Spleen (tissue), 11 donors: ENCODE data around the gene PRSS27. TPM values are rescaled to one million over a fixed set of nuclear protein-coding genes. Genes with fewer than 3 reads are reported as not detected.

Source experiments
- DNase-seq: peaks from one replicate; pipeline ENCODE4 v3.0.0-alpha.2; 2020
- H3K27ac ChIP-seq, 8 donors: fragments of 200-600 bp; sonication (generic) in 7 of 8; 1 replicate in 4 of 8; 2 replicates in 4 of 8; pipeline versions ENCODE4 v1.5.0 to v1.8.0; 2016 to 2021; ENCODE audit warnings: inconsistent platforms in 4 of 8, mild to moderate bottlenecking in 4 of 8, moderate library complexity in 1 of 8
- H3K27me3 ChIP-seq, 7 donors: fragments of 200-600 bp; sonication (generic) in 6 of 7; replicated peaks in 1 of 7; 1 replicate in 4 of 7; 2 replicates in 3 of 7; pipeline versions ENCODE4 v1.5.0 to v1.8.0; 2016 to 2021; ENCODE audit warnings: inconsistent platforms in 3 of 7, mild to moderate bottlenecking in 1 of 7
- H3K36me3 ChIP-seq, 6 donors: fragments of 200-600 bp; sonication (generic) in 5 of 6; 1 replicate in 4 of 6; 2 replicates in 2 of 6; pipeline versions ENCODE4 v1.5.0 to v1.8.0; 2016 to 2021; ENCODE audit warnings: inconsistent platforms in 2 of 6
- H3K4me1 ChIP-seq, 6 donors: fragments of 200-600 bp; sonication (generic) in 5 of 6; 1 replicate in 3 of 6; 2 replicates in 3 of 6; pipeline versions ENCODE4 v1.5.0 to v1.8.0; 2016 to 2021; ENCODE audit warnings: inconsistent platforms in 3 of 6
- H3K4me3 ChIP-seq, 8 donors: fragments of 200-600 bp; sonication (generic) in 7 of 8; 1 replicate in 4 of 8; 2 replicates in 4 of 8; pipeline versions ENCODE4 v1.5.0 to v1.8.0; 2016 to 2021; ENCODE audit warnings: inconsistent platforms in 4 of 8, mild to moderate bottlenecking in 4 of 8, moderate library complexity in 2 of 8
- H3K9me3 ChIP-seq, 8 donors: fragments of 200-600 bp; sonication (generic) in 7 of 8; 1 replicate in 4 of 8; 2 replicates in 4 of 8; pipeline versions ENCODE4 v1.5.0 to v1.8.0; 2016 to 2021; ENCODE audit warnings: inconsistent platforms in 4 of 8
- CTCF ChIP-seq, 11 experiments: fragments of 200-600 bp in 7 of 11; fragments of 450-650 bp in 4 of 11; sonication (generic) in 4 of 11; IDR thresholded peaks in 8 of 11; conservative IDR thresholded peaks in 3 of 11; 1 replicate in 7 of 11; 2 replicates in 4 of 11; pipeline versions ENCODE4 v1.4.0 to v1.8.0; 2016 to 2021; ENCODE audit warnings: antibody characterized with exemption in 11 of 11, inconsistent platforms in 4 of 11, mild to moderate bottlenecking in 1 of 11
- POLR2A ChIP-seq, 3 donors: fragments of 450-650 bp; IDR thresholded peaks; one replicate each; pipeline ENCODE4 v1.5.1; 2017; ENCODE audit warnings: antibody characterized with exemption in 3 of 3, mild to moderate bottlenecking in 1 of 3
- POLR2AphosphoS5 ChIP-seq, 3 donors: sonication (generic); formaldehyde crosslinking; IDR thresholded peaks; one replicate each; pipeline ENCODE4 v1.5.1; 2017; ENCODE audit warnings: antibody characterized with exemption in 3 of 3
- WGBS, 5 donors: extraction: QIAGEN DNeasy Blood & Tissue Kit in 3 of 5; methylation state at CpG; one replicate each; pipeline versions ENCODE4 v1.1.5 to v1.1.7; 2013 to 2018; 5-methylcytosine and 5-hydroxymethylcytosine counted together
- intact Hi-C: fragments of 100-400 bp; cut with DNase I; formaldehyde crosslinking; loops from one replicate; pipeline ENCODE4 v1.15.0; 2023; ENCODE audit warnings: low total_unique reads
- polyA plus RNA-seq, 3 donors: library from polyadenylated mRNA; stranded (reverse); fragments of 200-250 nt; gene quantifications; one replicate each; pipeline ENCODE4 v1.2.1, GENCODE V29; 2013
- total RNA-seq, 7 donors: library from RNA; depleted of rRNA in 3 of 7; stranded (reverse); fragments of >200 nt in 3 of 7; fragmentation: NEBNext Ultra II Directional in 4 of 7; extraction: Animal tissue kit (Norgen Biotek cat#: 25700) in 4 of 7; gene quantifications; one replicate each; pipeline versions ENCODE4 v1.1.0 to v1.2.1, GENCODE V29; 2016 to 2021
- donor health status: healthy with polysubstance abuse.
- donor health status: DM: no; HTN: no; CAD: no; lungs with moderate emphysema.
- donor health status: DM: no; HTN: no; CAD: no.
- donor health status: Bipolar disorder and iron deficiency.
- donor health status: healthy.
- donor health status: DM: no; HTN: no; CAD: no.
- donor health status: DM: yes; HTN: yes; CAD: no.

The PRSS27 gene
- total and polyA plus RNA-seq, 10 donors, result 0.84 to 2.1 (median 1.2) TPM

- TF ChIP-seq POLR2AphosphoS5 (IDR thresholded peaks at IDR 0.05) (no peak), CTCF (IDR thresholded peaks at IDR 0.05 in 8 of 11, conservative IDR thresholded peaks at IDR 0.05 in 3 of 11) (no peak)
- DNase-seq, result peak; percentile 46
These were observed 41.4 kb upstream of the PRSS27 start for GRCh38 chr16:2761472-2761871.

GRCh38 chr16:2757344-2757743, 37.3 kb upstream of the PRSS27 start:
- H3K36me3 ChIP-seq, result peaks cover 7 to 64% (median 56%) of the 10 kb centered on the region in 6 donors
- no peak for TF ChIP-seq POLR2A (IDR thresholded peaks at IDR 0.05)
- no peak for TF ChIP-seq CTCF (IDR thresholded peaks at IDR 0.05 in 8 of 11, conservative IDR thresholded peaks at IDR 0.05 in 3 of 11)
- TF ChIP-seq POLR2AphosphoS5 (IDR thresholded peaks at IDR 0.05), result peak in 1 of 3 donors; percentile 13

More at GRCh38 chr16:2761472-2761871, 41.4 kb upstream of the PRSS27 start:
- Histone ChIP-seq H3K9me3 (no peaks in the 10 kb centered on the region), H3K36me3 (peaks cover 12 to 100% (median 97%) of the 10 kb centered on the region in 6 donors), H3K4me3 (no peak overlapping the region), H3K27me3 (no peaks in the 10 kb centered on the region), H3K4me1 (peaks cover 4 to 41% (median 19%) of the 10 kb centered on the region in 6 donors), H3K27ac (no peak overlapping the region)
- 92 to 99% (median 97%) methylated on average over 10 of the region's 10 CpGs for WGBS, 5 donors
- intact Hi-C loops, result no loop called here

GRCh38 chr16:2756288-2757015, 36.4 kb upstream of the PRSS27 start:
- Histone ChIP-seq H3K4me1 (peaks cover 32 to 82% (median 58%) of the 10 kb centered on the region in 6 donors), H3K27ac (peak overlapping the region in 2 of 8 donors; percentile 4 to 30), H3K9me3 (no peaks in the 10 kb centered on the region), H3K27me3 (no peaks in the 10 kb centered on the region), H3K36me3 (peaks cover 3 to 55% (median 47%) of the 10 kb centered on the region in 6 donors), H3K4me3 (peak overlapping the region in 1 of 8 donors; percentile 97)
- peak; percentile 74 for DNase-seq
- TF ChIP-seq POLR2A (IDR thresholded peaks at IDR 0.05) (no peak), CTCF (IDR thresholded peaks at IDR 0.05 in 8 of 11, conservative IDR thresholded peaks at IDR 0.05 in 3 of 11) (no peak), POLR2AphosphoS5 (IDR thresholded peaks at IDR 0.05) (peak in 2 of 3 donors; percentile 31 to 64)
- WGBS, 5 donors, result 86 to 95% (median 90%) methylated on average over 24 to 30 of the region's 30 CpGs
- intact Hi-C loops, result no loop called here

More at GRCh38 chr16:2757344-2757743, 37.3 kb upstream of the PRSS27 start:
- Histone ChIP-seq H3K4me3 (no peak overlapping the region), H3K9me3 (no peaks in the 10 kb centered on the region), H3K4me1 (peaks cover 29 to 76% (median 52%) of the 10 kb centered on the region in 6 donors), H3K27me3 (no peaks in the 10 kb centered on the region), H3K27ac (no peak overlapping the region)
- 77 to 85% (median 81%) methylated on average over 11 of the region's 11 CpGs for WGBS, 5 donors
- DNase-seq, result peak; percentile 27
- intact Hi-C loops, result no loop called here

- Histone ChIP-seq H3K27ac (peak overlapping the region in 2 of 8 donors; percentile 5 to 30), H3K9me3 (no peaks in the 10 kb centered on the region), H3K4me1 (peaks cover 32 to 82% (median 63%) of the 10 kb centered on the region in 6 donors), H3K27me3 (no peaks in the 10 kb centered on the region), H3K4me3 (peak overlapping the region in 6 of 8 donors; percentile 63 to 97 (median 86)), H3K36me3 (peaks cover 3 to 42% (median 34%) of the 10 kb centered on the region in 6 donors)
- TF ChIP-seq POLR2AphosphoS5 (IDR thresholded peaks at IDR 0.05) (no peak), POLR2A (IDR thresholded peaks at IDR 0.05) (no peak), CTCF (IDR thresholded peaks at IDR 0.05 in 8 of 11, conservative IDR thresholded peaks at IDR 0.05 in 3 of 11) (no peak)
- intact Hi-C loops, result no loop called here
- no peak for DNase-seq
- 21 to 44% (median 26%) methylated on average over 3 of the region's 3 CpGs for WGBS, 5 donors
These were observed 35.1 kb upstream of the PRSS27 start for GRCh38 chr16:2755158-2755557.
